Upper lobe of left lung (tissue), 6 donors: ENCODE measurements around the gene MAGEA3. TPM values are rescaled to one million over a fixed set of nuclear protein-coding genes. Genes with fewer than 3 reads are reported as not detected.
"Not testable (repeated sequence)": the region's sequence is repeated elsewhere in the genome, so short reads cannot be mapped to it uniquely, and the experiment has no call there.

Experiments
- ATAC-seq, 2 donors: fragments of 200-7000 bp; cut with Tn5 transposase; one replicate each; pipeline ENCODE4 v1.9.1; 2022; ENCODE audit warnings: mild to moderate bottlenecking in 2 of 2, moderate library complexity in 2 of 2; ENCODE audit not compliant: low FRiP score in 2 of 2
- DNase-seq, 2 donors: peaks; one replicate each; pipeline ENCODE4 v3.0.0-alpha.2; 2019 to 2020
- H3K27ac ChIP-seq, 4 donors: fragments of 200-600 bp; sonication (generic); one replicate each; pipeline ENCODE4 v1.5.1; 2016 to 2019
- H3K27me3 ChIP-seq, 4 donors: fragments of 200-600 bp; sonication (generic); one replicate each; pipeline ENCODE4 v1.5.1; 2017 to 2019
- H3K36me3 ChIP-seq, 4 donors: fragments of 200-600 bp; sonication (generic); one replicate each; pipeline ENCODE4 v1.5.1; 2016 to 2019
- H3K4me1 ChIP-seq, 4 donors: fragments of 200-600 bp; sonication (generic); one replicate each; pipeline ENCODE4 v1.5.1; 2018 to 2019
- H3K4me3 ChIP-seq, 4 donors: fragments of 200-600 bp; sonication (generic); one replicate each; pipeline ENCODE4 v1.5.1; 2017 to 2019; ENCODE audit warnings: mild to moderate bottlenecking in 2 of 4, moderate library complexity in 1 of 4
- H3K9me3 ChIP-seq, 4 donors: fragments of 200-600 bp; sonication (generic); one replicate each; pipeline ENCODE4 v1.5.1; 2018 to 2019
- EP300 ChIP-seq, 4 donors: sonication (generic); formaldehyde crosslinking; IDR thresholded peaks; one replicate each; pipeline ENCODE4 v1.5.1; 2017; ENCODE audit warnings: antibody characterized with exemption in 4 of 4, control low read depth in 2 of 4
- POLR2A ChIP-seq, 4 donors: fragments of 450-650 bp; IDR thresholded peaks; one replicate each; pipeline ENCODE4 v1.5.1; 2016 to 2017; ENCODE audit warnings: antibody characterized with exemption in 4 of 4, mild to moderate bottlenecking in 2 of 4
- POLR2AphosphoS5 ChIP-seq, 2 donors: sonication (generic); formaldehyde crosslinking; IDR thresholded peaks; one replicate each; pipeline ENCODE4 v1.5.1; 2017; ENCODE audit warnings: antibody characterized with exemption in 2 of 2
- WGBS, 2 donors: methylation state at CpG; one replicate each; pipeline ENCODE4 v1.1.5; 2017 to 2018; 5-methylcytosine and 5-hydroxymethylcytosine counted together
- total RNA-seq, 6 donors: library from RNA; depleted of rRNA in 4 of 6; stranded (reverse); fragments of >200 nt in 4 of 6; gene quantifications; one replicate each; pipeline versions ENCODE4 v1.1.0 to v1.2.1, GENCODE V29; 2016 to 2021
- TF ChIP-seq, protein P1 (sequence below), 6 experiments: fragments of 450-650 bp in 4 of 6; fragments of 200-600 bp in 2 of 6; sonication (generic) in 2 of 6; IDR thresholded peaks; one replicate each; pipeline ENCODE4 v1.5.1; 2016 to 2019; ENCODE audit warnings: antibody characterized with exemption in 6 of 6
- donor health status: DM: no; HTN: no; CAD: no; lungs with moderate emphysema.
- donor health status: DM: no; HTN: yes; CAD: no; lungs with severe emphysema.

Gene MAGEA3
- total RNA-seq, 6 donors from 2014 or later, result 0.20 to 0.51 TPM; not detected in 4

DNA sequence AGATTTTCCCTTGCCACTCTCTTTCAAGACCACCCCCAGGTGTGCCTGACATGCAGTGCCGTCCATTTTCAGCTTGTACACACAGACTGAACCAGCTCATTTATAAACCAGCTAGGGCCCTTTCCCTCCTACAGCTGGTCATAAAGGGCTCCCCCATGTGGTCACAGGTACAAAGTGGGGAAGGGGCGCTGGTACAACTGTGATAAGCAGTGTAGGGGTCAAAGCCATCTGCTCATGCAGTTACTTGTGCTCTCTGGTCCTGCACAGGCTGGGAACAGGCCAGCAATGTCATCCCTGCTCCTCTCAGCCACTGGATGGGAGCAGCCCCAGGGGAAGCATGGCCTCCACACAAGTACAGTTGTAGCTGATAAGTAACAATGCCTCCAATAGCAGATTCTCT is 40.3 kb upstream of the MAGEA3 start:
- TF ChIP-seq POLR2AphosphoS5 (IDR thresholded peaks at IDR 0.05), result no peak
- TF ChIP-seq, protein P1, sequence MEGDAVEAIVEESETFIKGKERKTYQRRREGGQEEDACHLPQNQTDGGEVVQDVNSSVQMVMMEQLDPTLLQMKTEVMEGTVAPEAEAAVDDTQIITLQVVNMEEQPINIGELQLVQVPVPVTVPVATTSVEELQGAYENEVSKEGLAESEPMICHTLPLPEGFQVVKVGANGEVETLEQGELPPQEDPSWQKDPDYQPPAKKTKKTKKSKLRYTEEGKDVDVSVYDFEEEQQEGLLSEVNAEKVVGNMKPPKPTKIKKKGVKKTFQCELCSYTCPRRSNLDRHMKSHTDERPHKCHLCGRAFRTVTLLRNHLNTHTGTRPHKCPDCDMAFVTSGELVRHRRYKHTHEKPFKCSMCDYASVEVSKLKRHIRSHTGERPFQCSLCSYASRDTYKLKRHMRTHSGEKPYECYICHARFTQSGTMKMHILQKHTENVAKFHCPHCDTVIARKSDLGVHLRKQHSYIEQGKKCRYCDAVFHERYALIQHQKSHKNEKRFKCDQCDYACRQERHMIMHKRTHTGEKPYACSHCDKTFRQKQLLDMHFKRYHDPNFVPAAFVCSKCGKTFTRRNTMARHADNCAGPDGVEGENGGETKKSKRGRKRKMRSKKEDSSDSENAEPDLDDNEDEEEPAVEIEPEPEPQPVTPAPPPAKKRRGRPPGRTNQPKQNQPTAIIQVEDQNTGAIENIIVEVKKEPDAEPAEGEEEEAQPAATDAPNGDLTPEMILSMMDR (IDR thresholded peaks at IDR 0.05), result no peak
- no peak for TF ChIP-seq POLR2A (IDR thresholded peaks at IDR 0.05)
- no peak for TF ChIP-seq EP300 (IDR thresholded peaks at IDR 0.05)
- no peaks in the 10 kb centered on the region for H3K4me1 ChIP-seq
- DNase-seq (no peak), ATAC-seq (no peak)
- 25% methylated on average over 2 of the region's 2 CpGs; no CpG with 5 or more reads in 1 of the 2 donors for WGBS, 2 donors
- no peaks in the 10 kb centered on the region for H3K27me3 ChIP-seq
- H3K4me3 ChIP-seq, result no peak overlapping the region
- no peaks in the 10 kb centered on the region for H3K9me3 ChIP-seq
- no peak overlapping the region for H3K27ac ChIP-seq
- no peaks in the 10 kb centered on the region for H3K36me3 ChIP-seq

DNA sequence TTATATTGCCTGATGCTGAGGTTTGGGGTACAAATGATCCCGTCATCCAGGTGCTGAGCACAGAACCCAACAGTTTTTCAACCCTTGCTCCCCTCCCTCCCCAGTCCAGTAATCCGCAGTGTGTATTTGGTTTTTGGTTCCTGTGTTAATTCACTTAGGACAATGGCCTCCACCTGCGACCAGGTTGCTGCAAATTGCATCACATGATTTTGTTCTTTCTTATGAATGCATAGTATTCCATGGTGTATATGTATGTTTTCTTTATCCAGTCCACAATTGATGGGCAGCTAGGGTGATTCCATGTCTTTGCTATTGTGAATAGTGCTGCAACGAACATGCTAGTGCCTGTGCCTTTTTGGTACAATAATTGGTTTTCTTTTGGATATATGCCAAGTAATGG is 35.5 kb upstream of the MAGEA3 start:
- TF ChIP-seq EP300 (IDR thresholded peaks at IDR 0.05) (no peak), POLR2AphosphoS5 (IDR thresholded peaks at IDR 0.05) (no peak), POLR2A (IDR thresholded peaks at IDR 0.05) (no peak)
- TF ChIP-seq, protein P1 (IDR thresholded peaks at IDR 0.05), result no peak
- Histone ChIP-seq H3K4me3 (no peak overlapping the region), H3K36me3 (no peaks in the 10 kb centered on the region), H3K4me1 (no peaks in the 10 kb centered on the region), H3K27me3 (no peaks in the 10 kb centered on the region), H3K9me3 (peaks cover 0 to 6% (median 2%) of the 10 kb centered on the region in 4 donors), H3K27ac (no peak overlapping the region)
- ATAC-seq, result no peak
- 39 to 70% methylated on average over 3 to 4 of the region's 4 CpGs for WGBS, 2 donors
- no peak for DNase-seq

DNA sequence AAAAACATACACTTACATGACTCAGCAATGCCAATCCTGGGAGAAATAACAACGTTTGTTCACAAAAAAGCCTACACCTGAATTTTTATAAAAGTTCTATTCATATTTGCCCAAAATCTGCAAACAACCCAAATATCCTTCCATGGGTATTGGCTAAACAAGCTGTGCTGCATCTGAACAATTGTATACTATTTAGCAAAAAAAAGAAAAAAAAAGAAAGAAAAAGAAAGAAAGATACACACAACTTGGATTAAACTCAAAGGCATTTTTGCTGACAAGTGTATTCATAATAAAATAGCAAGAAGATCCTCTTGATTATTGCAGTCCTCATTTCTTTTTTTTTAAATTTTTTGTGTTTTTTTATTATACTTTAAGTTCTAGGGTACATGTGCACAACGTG is 24.5 kb upstream of the MAGEA3 start:
- DNase-seq, result no peak
- Histone ChIP-seq H3K36me3 (no peaks in the 10 kb centered on the region), H3K9me3 (peaks cover 0 to 4% (median 0%) of the 10 kb centered on the region in 4 donors), H3K27me3 (no peaks in the 10 kb centered on the region), H3K4me3 (no peak overlapping the region), H3K27ac (no peak overlapping the region), H3K4me1 (no peaks in the 10 kb centered on the region)
- TF ChIP-seq POLR2A (IDR thresholded peaks at IDR 0.05) (no peak), POLR2AphosphoS5 (IDR thresholded peaks at IDR 0.05) (no peak), EP300 (IDR thresholded peaks at IDR 0.05) (no peak)
- TF ChIP-seq, protein P1 (IDR thresholded peaks at IDR 0.05), result no peak
- 71 to 81% methylated on average over 2 of the region's 2 CpGs for WGBS, 2 donors
- no peak for ATAC-seq

DNA sequence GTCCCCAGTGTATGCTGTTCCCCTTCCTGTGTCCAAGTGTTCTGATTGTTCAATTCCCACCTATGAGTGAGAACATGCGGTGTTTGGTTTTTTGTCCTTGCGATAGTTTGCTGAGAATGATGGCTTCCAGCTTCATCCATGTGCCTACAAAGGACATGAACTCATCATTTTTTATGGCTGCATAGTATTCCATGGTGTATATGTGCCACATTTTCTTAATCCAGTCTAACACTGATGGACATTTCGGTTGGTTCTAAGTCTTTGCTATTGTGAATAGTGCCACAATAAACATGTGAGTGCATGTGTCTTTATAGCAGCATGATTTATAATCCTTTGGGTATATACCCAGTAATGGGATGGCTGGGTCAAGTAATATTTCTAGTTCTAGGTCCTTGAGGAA is 23.9 kb upstream of the MAGEA3 start:
- not testable (repeated sequence) for H3K27me3 ChIP-seq, DNase-seq, H3K36me3 ChIP-seq, ATAC-seq, H3K9me3 ChIP-seq, H3K4me1 ChIP-seq, H3K4me3 ChIP-seq, H3K27ac ChIP-seq
- 79 to 83% methylated on average over 3 of the region's 3 CpGs for WGBS, 2 donors

DNA sequence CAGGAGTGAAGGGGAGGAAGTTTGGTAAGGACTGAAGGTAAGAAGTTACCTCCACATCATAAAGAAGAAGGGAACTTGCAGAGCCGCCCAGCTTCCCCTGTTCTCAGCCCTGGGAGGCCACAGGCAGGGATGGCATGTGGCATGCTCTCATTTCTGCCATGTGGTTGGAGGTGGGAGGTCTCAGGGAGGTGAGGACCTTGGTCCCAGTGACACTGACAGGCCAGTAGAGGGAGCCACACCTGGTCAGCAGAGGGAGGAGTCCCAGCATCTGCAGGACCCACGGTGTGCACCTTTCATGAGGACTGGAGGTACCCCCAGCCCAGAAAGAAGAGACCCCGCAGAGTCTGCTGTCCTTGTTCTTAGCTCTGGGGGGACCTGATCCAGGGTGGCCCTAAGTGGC is 17.6 kb upstream of the MAGEA3 start:
- H3K9me3 ChIP-seq, H3K4me3 ChIP-seq, H3K4me1 ChIP-seq, H3K27me3 ChIP-seq, DNase-seq, H3K36me3 ChIP-seq, H3K27ac ChIP-seq: not testable (repeated sequence)
- peak in 1 of 2 donors; percentile 49 for ATAC-seq
- no CpG with 5 or more reads among the region's 3 CpGs for WGBS, 2 donors

DNA sequence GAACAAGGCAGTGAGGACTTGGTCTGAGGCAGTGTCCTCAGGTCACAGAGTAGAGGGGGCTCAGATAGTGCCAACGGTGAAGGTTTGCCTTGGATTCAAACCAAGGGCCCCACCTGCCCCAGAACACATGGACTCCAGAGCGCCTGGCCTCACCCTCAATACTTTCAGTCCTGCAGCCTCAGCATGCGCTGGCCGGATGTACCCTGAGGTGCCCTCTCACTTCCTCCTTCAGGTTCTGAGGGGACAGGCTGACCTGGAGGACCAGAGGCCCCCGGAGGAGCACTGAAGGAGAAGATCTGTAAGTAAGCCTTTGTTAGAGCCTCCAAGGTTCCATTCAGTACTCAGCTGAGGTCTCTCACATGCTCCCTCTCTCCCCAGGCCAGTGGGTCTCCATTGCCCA is 1.8 kb downstream of the MAGEA3 start:
- not testable (repeated sequence) for H3K36me3 ChIP-seq, H3K4me1 ChIP-seq, H3K27ac ChIP-seq, H3K27me3 ChIP-seq, DNase-seq, H3K9me3 ChIP-seq, H3K4me3 ChIP-seq
- WGBS, 2 donors, result 92% methylated on average over 4 of the region's 5 CpGs; no CpG with 5 or more reads in 1 of the 2 donors
- peak in 1 of 2 donors; percentile 66 for ATAC-seq

DNA sequence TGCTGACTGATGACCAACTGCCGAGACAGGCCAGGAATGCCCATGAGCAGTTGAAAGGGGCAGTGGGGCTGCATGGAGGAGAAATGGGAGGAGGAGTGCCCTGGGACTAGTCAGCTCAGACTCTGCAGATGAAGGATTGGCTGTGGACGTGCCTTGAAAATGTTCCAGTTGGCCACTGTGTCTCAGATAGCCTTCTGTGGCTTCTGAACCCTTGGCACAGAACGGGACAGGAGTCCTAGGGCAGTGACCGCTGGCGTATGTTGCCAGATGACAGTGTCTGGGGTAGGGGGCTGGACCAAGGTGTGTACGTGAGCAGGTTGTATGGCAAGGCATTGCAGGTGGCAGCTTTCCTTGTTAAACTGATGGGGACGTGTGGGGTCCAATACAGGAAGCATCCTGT is 7.9 kb downstream of the MAGEA3 start:
- not testable (repeated sequence) for DNase-seq
- 85 to 89% methylated on average over 2 to 4 of the region's 7 CpGs for WGBS, 2 donors

DNA sequence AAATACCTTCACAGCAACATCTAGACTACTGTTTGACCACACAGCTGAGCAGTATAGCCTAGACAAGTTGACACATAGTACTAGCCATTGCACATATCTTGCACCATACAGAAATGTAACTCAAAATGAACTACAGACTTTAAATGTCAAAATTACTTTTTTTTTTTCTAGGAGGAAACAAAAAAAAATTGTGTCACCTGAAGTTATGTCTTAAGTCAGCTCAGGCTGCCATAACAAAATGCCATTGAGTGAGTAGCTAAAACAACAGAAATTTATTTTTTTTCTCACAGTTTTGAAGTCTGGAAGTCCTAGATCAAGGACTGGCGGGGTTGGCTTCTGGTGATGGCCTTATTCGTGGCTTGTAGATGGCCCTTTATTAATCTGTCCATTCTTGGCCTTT is 10.6 kb downstream of the MAGEA3 start, which contains the start of gene CSAG2:
Gene CSAG2, minus strand, starts transcription at position 101 of the 400 bp plus-strand sequence. CDS start 161 bp downstream, outside the sequence.
- not testable (repeated sequence) for ATAC-seq, H3K36me3 ChIP-seq, H3K4me1 ChIP-seq, H3K27me3 ChIP-seq, H3K4me3 ChIP-seq, H3K9me3 ChIP-seq, H3K27ac ChIP-seq, DNase-seq
- WGBS, 2 donors, result no CpG with 5 or more reads among the region's 2 CpGs

More for the DNA sequence above, 7.9 kb downstream of the MAGEA3 start:
- not testable (repeated sequence) for H3K4me3 ChIP-seq, H3K9me3 ChIP-seq, H3K27ac ChIP-seq, H3K4me1 ChIP-seq, H3K36me3 ChIP-seq, H3K27me3 ChIP-seq
- ATAC-seq, result peak in 1 of 2 donors; percentile 62

DNA sequence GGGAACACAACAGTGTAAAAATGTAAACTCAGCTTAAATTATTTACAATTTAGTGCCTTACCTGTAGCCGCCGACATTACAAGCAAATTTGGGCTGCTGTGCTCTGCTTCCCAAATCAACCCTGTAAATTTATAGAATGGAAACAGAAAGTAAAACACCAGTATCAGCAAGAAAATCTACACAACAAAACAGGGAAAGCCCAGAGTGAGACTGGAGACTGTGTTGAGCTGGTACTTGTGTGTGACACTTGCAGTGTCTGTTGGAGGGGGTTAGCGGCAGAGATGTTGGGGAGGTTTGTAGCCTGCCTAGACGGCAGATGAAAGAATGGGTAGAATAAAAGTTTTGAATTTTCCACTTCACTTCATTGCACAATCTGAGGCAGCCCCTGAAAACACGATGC is 14.6 kb downstream of the MAGEA3 start:
- not testable (repeated sequence) for H3K4me1 ChIP-seq, H3K4me3 ChIP-seq, DNase-seq, H3K27ac ChIP-seq, H3K27me3 ChIP-seq, H3K36me3 ChIP-seq, ATAC-seq, H3K9me3 ChIP-seq
- no CpG with 5 or more reads among the region's 5 CpGs for whole genome bisulfite sequencing, 2 donors
